Upper lobe of left lung (tissue), 4 donors: Measurements from ENCODE around the gene DYNLT3.

Source experiments
- CTCF ChIP-seq, 6 experiments: fragments of 450-650 bp in 4 of 6; fragments of 200-600 bp in 2 of 6; sonication (generic) in 2 of 6; IDR thresholded peaks; one replicate each; pipeline ENCODE4 v1.5.1; 2016 to 2019; ENCODE audit warnings: antibody characterized with exemption in 6 of 6
- POLR2A ChIP-seq, 4 donors: fragments of 450-650 bp; IDR thresholded peaks; one replicate each; pipeline ENCODE4 v1.5.1; 2016 to 2017; ENCODE audit warnings: antibody characterized with exemption in 4 of 4, mild to moderate bottlenecking in 2 of 4
- POLR2AphosphoS5 ChIP-seq, 2 donors: sonication (generic); formaldehyde crosslinking; IDR thresholded peaks; one replicate each; pipeline ENCODE4 v1.5.1; 2017; ENCODE audit warnings: antibody characterized with exemption in 2 of 2

DNA sequence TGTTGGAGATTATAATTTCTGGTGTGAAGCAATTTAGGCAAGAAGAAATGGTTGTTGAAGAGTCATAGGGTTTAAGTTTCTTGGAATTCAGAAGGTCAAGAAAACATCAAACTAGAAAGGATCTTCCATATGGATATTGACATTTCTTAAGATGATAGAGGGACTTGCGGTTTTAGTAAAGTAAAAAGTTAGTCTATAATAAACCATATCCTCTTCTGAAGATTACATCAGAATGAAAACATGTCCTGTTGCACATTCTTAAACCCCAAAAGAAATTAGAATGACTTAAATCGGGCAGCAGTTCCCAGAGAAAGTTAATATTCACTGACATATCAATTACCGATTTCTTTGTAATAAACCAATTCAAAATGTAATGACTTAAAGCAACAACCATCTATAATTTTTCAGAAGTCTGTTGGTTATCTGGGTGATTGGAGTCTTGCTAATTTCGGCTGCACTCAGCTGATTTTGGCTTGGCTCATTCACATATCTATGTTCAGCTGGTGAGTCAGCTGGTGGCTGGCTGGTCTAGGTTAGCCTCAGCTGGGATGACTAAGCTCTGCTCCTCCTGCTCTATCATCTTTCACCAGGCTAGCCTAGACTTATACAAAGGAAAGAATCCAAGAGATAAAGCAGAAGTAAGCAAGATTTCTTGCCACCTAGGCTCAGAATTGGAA is 24.4 kb upstream of the DYNLT3 start:
- TF ChIP-seq CTCF (IDR thresholded peaks at IDR 0.05) (no peak), POLR2A (IDR thresholded peaks at IDR 0.05) (no peak), POLR2AphosphoS5 (IDR thresholded peaks at IDR 0.05) (no peak)
